SK-N-SH treated with all-trans-retinoic acid at 6 μM for 48 hours (cell line): ENCODE results near the gene DYNLT3.

ENCODE experiments used
- ATAC-seq: fragments of 200-7000 bp; cut with Tn5 transposase; 3 replicates; pipeline ENCODE4 v1.9.1; 2020; ENCODE audit warnings: mild to moderate bottlenecking, moderate library complexity
- ARNTL ChIP-seq: fragments of 450-650 bp; formaldehyde crosslinking; IDR thresholded peaks from 2 replicates; pipeline ENCODE4 v1.5.0; 2020; ENCODE audit warnings: low read depth, mild to moderate bottlenecking, moderate library complexity, borderline replicate concordance
- BACH2 ChIP-seq: fragments of 250-450 bp; sonication (Bioruptor Pico); IDR thresholded peaks from 2 replicates; pipeline ENCODE4 v1.9.0; 2021; ENCODE audit warnings: mild to moderate bottlenecking, borderline replicate concordance
- CREB5 ChIP-seq: fragments of 250-450 bp; sonication (Bioruptor Pico); IDR thresholded peaks from 2 replicates; pipeline ENCODE4 v1.5.1; 2020; ENCODE audit warnings: low read depth, mild to moderate bottlenecking, moderate library complexity
- CSDC2 ChIP-seq: fragments of 250-450 bp; sonication (Bioruptor Pico); IDR thresholded peaks from 2 replicates; pipeline ENCODE4 v1.5.0; 2020; ENCODE audit warnings: mild to moderate bottlenecking, moderate library complexity
- CSRNP3 ChIP-seq: fragments of 250-450 bp; sonication (Bioruptor Pico); IDR thresholded peaks from 2 replicates; pipeline ENCODE4 v1.5.1; 2021; ENCODE audit warnings: mild to moderate bottlenecking, moderate library complexity
- ESRRG ChIP-seq: fragments of 250-450 bp; sonication (Bioruptor Pico); IDR thresholded peaks from 2 replicates; pipeline ENCODE4 v1.6.1; 2021; ENCODE audit warnings: mild to moderate bottlenecking
- GLIS3 ChIP-seq: fragments of 250-450 bp; sonication (Bioruptor Pico); IDR thresholded peaks from 2 replicates; pipeline ENCODE4 v1.5.0; 2020; ENCODE audit warnings: mild to moderate bottlenecking, moderate library complexity
- ISL1 ChIP-seq: fragments of 250-450 bp; sonication (Bioruptor Pico); IDR thresholded peaks from 2 replicates; pipeline ENCODE4 v2.1.2; 2022; ENCODE audit warnings: mild to moderate bottlenecking, moderate library complexity
- OSR1 ChIP-seq: fragments of 250-450 bp; sonication (Bioruptor Pico); IDR thresholded peaks from 2 replicates; pipeline ENCODE4 v1.8.0; 2022; ENCODE audit warnings: moderate library complexity, mild to moderate bottlenecking, inconsistent platforms
- PATZ1 ChIP-seq: fragments of 250-450 bp; sonication (Bioruptor Pico); IDR thresholded peaks from 2 replicates; pipeline ENCODE4 v1.8.0; 2020; ENCODE audit warnings: mild to moderate bottlenecking, moderate library complexity, borderline replicate concordance
- POU6F1 ChIP-seq: fragments of 250-450 bp; sonication (Bioruptor Pico); IDR thresholded peaks from 2 replicates; pipeline ENCODE4 v1.8.0; 2021; ENCODE audit warnings: low read depth, mild to moderate bottlenecking, moderate library complexity, borderline replicate concordance
- PPARA ChIP-seq: fragments of 250-450 bp; sonication (Bioruptor Pico); IDR thresholded peaks from 2 replicates; pipeline ENCODE4 v1.5.0; 2020; ENCODE audit warnings: mild to moderate bottlenecking, borderline replicate concordance
- RARB ChIP-seq: fragments of 250-450 bp; sonication (Bioruptor Pico); IDR thresholded peaks from 2 replicates; pipeline ENCODE4 v1.8.0; 2021; ENCODE audit warnings: mild to moderate bottlenecking, moderate library complexity
- SNAI2 ChIP-seq: fragments of 250-450 bp; sonication (Bioruptor Pico); IDR thresholded peaks from 2 replicates; pipeline ENCODE4 v1.5.0; 2020; ENCODE audit warnings: mild to moderate bottlenecking, moderate library complexity
- TCF4 ChIP-seq: fragments of 250-450 bp; sonication (Bioruptor Pico); IDR thresholded peaks from 2 replicates; pipeline ENCODE4 v1.8.0; 2021; ENCODE audit warnings: mild to moderate bottlenecking, moderate library complexity, borderline replicate concordance
- TOX ChIP-seq: fragments of 250-450 bp; sonication (Bioruptor Pico); IDR thresholded peaks from 2 replicates; pipeline ENCODE4 v1.8.0; 2021; ENCODE audit warnings: mild to moderate bottlenecking, moderate library complexity, borderline replicate concordance
- TSHZ2 ChIP-seq: fragments of 250-450 bp; sonication (Bioruptor Pico); IDR thresholded peaks from 2 replicates; pipeline ENCODE4 v1.5.0; 2020; ENCODE audit warnings: mild to moderate bottlenecking, moderate library complexity
- ZC3H10 ChIP-seq: fragments of 250-450 bp; sonication (Bioruptor Pico); IDR thresholded peaks from 2 replicates; pipeline ENCODE4 v1.5.1; 2021; ENCODE audit warnings: mild to moderate bottlenecking, moderate library complexity
- ZFP3 ChIP-seq: fragments of 250-450 bp; sonication (Bioruptor Pico); IDR thresholded peaks from 2 replicates; pipeline ENCODE4 v1.5.0; 2020; ENCODE audit warnings: mild to moderate bottlenecking, moderate library complexity
- ZNF565 ChIP-seq: fragments of 450-650 bp; formaldehyde crosslinking; conservative IDR thresholded peaks from 2 replicates; pipeline ENCODE4 v1.5.0; 2020; ENCODE audit warnings: low read depth, mild to moderate bottlenecking, moderate library complexity
- ZNF70 ChIP-seq: fragments of 450-650 bp; formaldehyde crosslinking; IDR thresholded peaks from 2 replicates; pipeline ENCODE4 v1.5.0; 2020; ENCODE audit warnings: mild to moderate bottlenecking, moderate library complexity
- ZNF8 ChIP-seq: fragments of 450-650 bp; formaldehyde crosslinking; IDR thresholded peaks from 2 replicates; pipeline ENCODE4 v1.5.0; 2020; ENCODE audit warnings: mild to moderate bottlenecking, moderate library complexity

Gene DYNLT3

GRCh38 chrX:37895795-37896510, 48.6 kb upstream of the DYNLT3 start (continued):
- TF ChIP-seq POU6F1 (no peak), GLIS3 (no peak)

- no peak for ATAC-seq
- no peak for TF ChIP-seq ZNF70
Observed at GRCh38 chrX:37894725-37895124, 47.4 kb upstream of the DYNLT3 start.

- TF ChIP-seq ISL1 (CRISPR knock-in tag), result no peak
- no peak for TF ChIP-seq CREB5 (CRISPR knock-in tag)
- no peak for TF ChIP-seq ARNTL (CRISPR knock-in tag)
- no peak for TF ChIP-seq CSDC2 (CRISPR knock-in tag)
- TF ChIP-seq GLIS3, result no peak
- no peak for TF ChIP-seq SNAI2 (CRISPR knock-in tag)
- TF ChIP-seq TOX (CRISPR knock-in tag), result no peak
- TF ChIP-seq BACH2 (CRISPR knock-in tag), result no peak
- no peak for TF ChIP-seq CSRNP3 (CRISPR knock-in tag)
- no peak for TF ChIP-seq TSHZ2 (CRISPR knock-in tag)
- TF ChIP-seq ZNF8 (CRISPR knock-in tag), result no peak
- TF ChIP-seq ESRRG (CRISPR knock-in tag), result no peak
- TF ChIP-seq PATZ1 (CRISPR knock-in tag), result no peak
- TF ChIP-seq ZNF70, result no peak
- no peak for TF ChIP-seq ZNF565 (CRISPR knock-in tag)
- no peak for TF ChIP-seq ZFP3 (CRISPR knock-in tag)
- TF ChIP-seq PPARA (CRISPR knock-in tag), result no peak
- no peak for TF ChIP-seq OSR1 (CRISPR knock-in tag)
- TF ChIP-seq ZC3H10 (CRISPR knock-in tag), result no peak
- no peak for TF ChIP-seq RARB (CRISPR knock-in tag)
- no peak for ATAC-seq
Observed at GRCh38 chrX:37888010-37888409, 40.6 kb upstream of the DYNLT3 start.

- no peak for ATAC-seq
- TF ChIP-seq GLIS3 (no peak), POU6F1 (no peak), CSRNP3 (CRISPR knock-in tag) (no peak), PPARA (CRISPR knock-in tag) (no peak), TCF4 (CRISPR knock-in tag) (no peak), ARNTL (CRISPR knock-in tag) (no peak), BACH2 (CRISPR knock-in tag) (no peak)
Observed at GRCh38 chrX:37887347-37887746, 40.0 kb upstream of the DYNLT3 start.
